GM12872 (cell line): ENCODE results near the gene ACBD6.
A peak's percentile ranks its signal among the peaks of the same experiment; 100 is the strongest.

Source experiments
- TF ChIP-seq, protein P1 (sequence below): IDR thresholded peaks from 3 replicates; pipeline ENCODE4 v1.5.1; 2011; ENCODE audit warnings: low read depth, mild to moderate bottlenecking, low read length, moderate library complexity; ENCODE audit not compliant: insufficient read depth

ACBD6 gene

GRCh38 chr1:180533266-180533987 lies 31.1 kb upstream of the ACBD6 start:
- TF ChIP-seq, protein P1, sequence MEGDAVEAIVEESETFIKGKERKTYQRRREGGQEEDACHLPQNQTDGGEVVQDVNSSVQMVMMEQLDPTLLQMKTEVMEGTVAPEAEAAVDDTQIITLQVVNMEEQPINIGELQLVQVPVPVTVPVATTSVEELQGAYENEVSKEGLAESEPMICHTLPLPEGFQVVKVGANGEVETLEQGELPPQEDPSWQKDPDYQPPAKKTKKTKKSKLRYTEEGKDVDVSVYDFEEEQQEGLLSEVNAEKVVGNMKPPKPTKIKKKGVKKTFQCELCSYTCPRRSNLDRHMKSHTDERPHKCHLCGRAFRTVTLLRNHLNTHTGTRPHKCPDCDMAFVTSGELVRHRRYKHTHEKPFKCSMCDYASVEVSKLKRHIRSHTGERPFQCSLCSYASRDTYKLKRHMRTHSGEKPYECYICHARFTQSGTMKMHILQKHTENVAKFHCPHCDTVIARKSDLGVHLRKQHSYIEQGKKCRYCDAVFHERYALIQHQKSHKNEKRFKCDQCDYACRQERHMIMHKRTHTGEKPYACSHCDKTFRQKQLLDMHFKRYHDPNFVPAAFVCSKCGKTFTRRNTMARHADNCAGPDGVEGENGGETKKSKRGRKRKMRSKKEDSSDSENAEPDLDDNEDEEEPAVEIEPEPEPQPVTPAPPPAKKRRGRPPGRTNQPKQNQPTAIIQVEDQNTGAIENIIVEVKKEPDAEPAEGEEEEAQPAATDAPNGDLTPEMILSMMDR = peak; percentile 85

DNA sequence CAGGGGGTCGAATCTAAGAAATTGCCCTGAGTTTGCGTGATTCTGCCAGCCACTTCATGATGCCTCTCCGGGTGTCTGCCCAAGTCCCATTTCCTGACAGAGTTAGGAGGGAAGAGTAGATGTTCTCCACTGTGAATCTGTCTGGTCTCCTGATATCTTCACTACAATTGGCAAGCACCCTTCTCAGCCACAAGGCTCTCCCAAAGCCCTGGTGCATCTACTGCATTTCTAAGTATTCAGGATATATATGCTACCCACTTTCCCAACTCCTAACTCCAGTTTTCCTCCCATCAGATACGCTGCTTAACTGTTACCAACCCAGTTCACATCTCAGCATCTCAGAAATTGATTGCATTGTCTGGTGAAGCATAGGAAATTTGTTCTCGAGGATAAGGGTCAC lies 30.5 kb upstream of the ACBD6 start:
- TF ChIP-seq, protein P1 = no peak

- TF ChIP-seq, protein P1 = no peak
Measured at GRCh38 chr1:180530501-180530900, 28.1 kb upstream of the ACBD6 start.

GRCh38 chr1:180528868-180529470 lies 26.6 kb upstream of the ACBD6 start:
- TF ChIP-seq, protein P1 = no peak

DNA sequence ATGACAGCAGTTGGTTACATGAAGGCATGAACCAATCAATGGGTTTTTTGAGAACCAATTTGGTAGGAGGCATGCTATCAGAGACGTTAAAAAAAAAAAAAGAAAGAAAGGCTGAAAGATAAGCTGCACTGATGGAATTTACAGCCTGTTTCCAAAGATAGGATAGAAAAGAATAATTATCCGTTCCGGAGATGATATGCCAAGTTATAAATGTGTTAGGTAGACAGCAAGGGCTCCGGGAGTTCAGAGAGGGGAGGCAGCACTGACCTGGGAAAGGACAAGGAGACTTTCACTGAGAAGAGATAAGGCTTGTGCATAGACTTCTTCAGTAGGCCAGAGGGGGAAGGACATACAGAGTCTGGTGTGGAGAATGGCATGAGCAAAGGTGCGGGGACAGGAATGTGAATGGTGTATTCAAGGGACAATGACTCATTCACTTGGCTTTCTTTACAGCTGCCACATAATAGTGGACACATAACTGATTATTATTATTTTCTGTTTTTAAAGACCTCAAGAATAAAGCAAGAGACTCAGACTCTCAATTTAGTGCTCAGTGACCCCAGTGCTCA lies 24.8 kb upstream of the ACBD6 start:
- TF ChIP-seq, protein P1 = no peak

DNA sequence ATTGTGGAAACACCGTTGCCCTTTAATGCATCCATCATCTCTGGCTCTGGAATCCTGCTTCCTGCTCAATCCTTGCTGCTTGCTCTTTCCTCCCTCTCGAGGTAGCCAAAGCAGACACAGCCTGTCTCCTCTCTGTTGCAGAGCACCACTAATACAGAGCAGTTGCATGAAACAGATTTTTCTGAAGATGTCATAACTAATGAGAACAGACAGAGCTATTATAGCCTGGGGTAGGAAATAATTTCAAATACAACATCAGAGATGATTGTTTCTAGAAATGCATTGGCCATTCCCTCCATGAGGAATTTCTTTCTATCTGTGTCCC lies 23.3 kb upstream of the ACBD6 start:
- TF ChIP-seq, protein P1 = no peak

DNA sequence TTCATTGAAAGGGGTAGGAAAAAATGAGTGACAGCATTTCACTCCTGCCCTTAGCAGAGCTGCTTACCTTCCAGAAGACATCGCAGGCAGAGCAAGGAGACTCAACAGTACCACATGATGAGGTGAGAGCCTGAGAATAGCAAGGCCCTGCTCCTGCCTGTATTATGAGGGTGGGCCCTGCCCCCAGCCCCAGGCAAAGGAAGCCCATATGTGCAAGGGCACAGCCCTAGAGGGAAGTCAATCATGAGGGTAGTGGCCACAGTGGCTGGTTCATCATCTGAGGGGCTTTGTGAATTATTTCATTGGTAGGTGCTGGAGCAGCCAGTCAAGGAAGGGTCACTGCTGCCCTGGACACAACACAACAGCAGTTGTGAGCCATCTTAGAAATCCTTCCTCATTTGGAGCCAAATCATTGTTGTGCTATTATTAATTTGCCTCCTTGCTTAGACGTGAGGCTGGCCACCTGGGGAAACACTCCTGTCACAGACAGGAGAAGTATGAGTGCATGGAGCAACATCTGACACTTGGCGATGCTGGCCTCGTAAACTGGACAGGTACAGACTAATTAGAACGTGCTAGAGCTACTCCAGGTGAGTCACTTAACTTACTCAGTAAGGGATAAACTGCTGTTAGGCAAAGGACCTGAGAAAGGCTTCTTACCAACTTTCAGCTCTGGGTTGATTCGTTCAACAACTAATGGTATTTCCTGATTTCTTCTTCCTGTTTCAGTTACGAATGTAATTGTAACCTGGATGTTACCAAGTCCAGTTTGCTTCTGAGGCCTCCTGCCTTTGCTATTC lies 22.7 kb upstream of the ACBD6 start:
- TF ChIP-seq, protein P1 = no peak
